Effector memory CD8-positive, alpha-beta T cell (primary cell): ENCODE measurements around the gene ARHGEF40.

ENCODE experiments used
- ATAC-seq: fragments of 150-1000 bp; cut with Tn5 transposase; replicated peaks from 2 replicates; pipeline ENCODE4 v1.10.0; 2021; ENCODE audit warnings: mild to moderate bottlenecking, moderate library complexity
- DNase-seq, 3 experiments: peaks; one replicate each; pipeline ENCODE4 v3.0.0; 2021
- H3K27ac Mint-ChIP-seq, 2 donors: one replicate each; pipeline ENCODE4 v1.8.0; 2022; ENCODE audit warnings: mild to moderate bottlenecking in 2 of 2, mixed read lengths in 2 of 2, moderate library complexity in 2 of 2
- H3K27me3 Mint-ChIP-seq, 2 donors: one replicate each; pipeline ENCODE4 v1.8.0; 2022; ENCODE audit warnings: mixed read lengths in 2 of 2
- H3K36me3 Mint-ChIP-seq: one replicate; pipeline ENCODE4 v1.8.0; 2022; ENCODE audit warnings: mild to moderate bottlenecking, moderate library complexity, mixed read lengths; ENCODE audit not compliant: insufficient read depth
- H3K4me1 Mint-ChIP-seq, 2 donors: one replicate each; pipeline ENCODE4 v1.8.0; 2022; ENCODE audit warnings: low read depth in 2 of 2, mixed read lengths in 2 of 2
- H3K4me3 Mint-ChIP-seq, 2 donors: one replicate each; pipeline ENCODE4 v1.8.0; 2022; ENCODE audit warnings: mild to moderate bottlenecking in 2 of 2, mixed read lengths in 2 of 2, moderate library complexity in 2 of 2
- H3K9me3 Mint-ChIP-seq, 2 donors: one replicate each; pipeline ENCODE4 v1.8.0; 2022; ENCODE audit warnings: mixed read lengths in 2 of 2

Gene ARHGEF40

GRCh38 chr14:21043387-21043973 is 26.6 kb upstream of the ARHGEF40 start:
- peaks cover 22 to 25% of the 10 kb centered on the region in 2 donors for H3K27me3 Mint-ChIP-seq
- DNase-seq (no peak), ATAC-seq (no peak)
- H3K27ac Mint-ChIP-seq: no peak overlapping the region
- no peaks in the 10 kb centered on the region for H3K36me3 Mint-ChIP-seq
- no peak overlapping the region for H3K4me3 Mint-ChIP-seq
- H3K9me3 Mint-ChIP-seq: no peaks in the 10 kb centered on the region
- H3K4me1 Mint-ChIP-seq: peaks cover 0 to 8% of the 10 kb centered on the region in 2 donors

- Mint-ChIP-seq H3K4me3 (no peak overlapping the region), H3K9me3 (no peaks in the 10 kb centered on the region), H3K27ac (peak overlapping the region in 1 of 2 donors; percentile 1), H3K4me1 (peaks cover 0 to 8% of the 10 kb centered on the region in 2 donors), H3K36me3 (no peaks in the 10 kb centered on the region), H3K27me3 (peaks cover 25 to 28% of the 10 kb centered on the region in 2 donors)
- DNase-seq (no peak), ATAC-seq (peak; percentile 64)
Observed at GRCh38 chr14:21043974-21044618, 26.0 kb upstream of the ARHGEF40 start.

- H3K4me3 Mint-ChIP-seq: no peak overlapping the region
- peaks cover 0 to 8% of the 10 kb centered on the region in 2 donors for H3K4me1 Mint-ChIP-seq
- no peak for ATAC-seq
- peaks cover 32 to 50% of the 10 kb centered on the region in 2 donors for H3K27me3 Mint-ChIP-seq
- DNase-seq: no peak
- H3K36me3 Mint-ChIP-seq: no peaks in the 10 kb centered on the region
- no peaks in the 10 kb centered on the region for H3K9me3 Mint-ChIP-seq
- H3K27ac Mint-ChIP-seq: no peak overlapping the region
Observed at GRCh38 chr14:21047378-21047781, 22.7 kb upstream of the ARHGEF40 start.

GRCh38 chr14:21048638-21049037 is 21.5 kb upstream of the ARHGEF40 start:
- Mint-ChIP-seq H3K4me1 (peaks cover 0 to 6% of the 10 kb centered on the region in 2 donors), H3K9me3 (no peaks in the 10 kb centered on the region), H3K27me3 (peaks cover 31 to 46% of the 10 kb centered on the region in 2 donors), H3K4me3 (no peak overlapping the region), H3K36me3 (no peaks in the 10 kb centered on the region), H3K27ac (no peak overlapping the region)
- DNase-seq (no peak), ATAC-seq (no peak)

GRCh38 chr14:21049271-21049673 is 20.8 kb upstream of the ARHGEF40 start:
- peaks cover 0 to 4% of the 10 kb centered on the region in 2 donors for H3K4me1 Mint-ChIP-seq
- no peak overlapping the region for H3K4me3 Mint-ChIP-seq
- H3K36me3 Mint-ChIP-seq: no peaks in the 10 kb centered on the region
- H3K27me3 Mint-ChIP-seq: peaks cover 36 to 45% of the 10 kb centered on the region in 2 donors
- no peak overlapping the region for H3K27ac Mint-ChIP-seq
- DNase-seq: no peak
- no peaks in the 10 kb centered on the region for H3K9me3 Mint-ChIP-seq
- ATAC-seq: no peak

- H3K27ac Mint-ChIP-seq: no peak overlapping the region
- no peak for DNase-seq
- H3K36me3 Mint-ChIP-seq: no peaks in the 10 kb centered on the region
- no peak for ATAC-seq
- no peaks in the 10 kb centered on the region for H3K9me3 Mint-ChIP-seq
- no peaks in the 10 kb centered on the region for H3K4me1 Mint-ChIP-seq
- no peak overlapping the region for H3K4me3 Mint-ChIP-seq
- H3K27me3 Mint-ChIP-seq: peaks cover 24 to 45% of the 10 kb centered on the region in 2 donors
Observed at GRCh38 chr14:21050597-21050996, 19.5 kb upstream of the ARHGEF40 start.

GRCh38 chr14:21053184-21054122 is 16.7 kb upstream of the ARHGEF40 start:
- peaks cover 23 to 49% of the 10 kb centered on the region in 2 donors for H3K27me3 Mint-ChIP-seq
- no peak for DNase-seq
- no peaks in the 10 kb centered on the region for H3K36me3 Mint-ChIP-seq
- H3K4me1 Mint-ChIP-seq: no peaks in the 10 kb centered on the region
- H3K4me3 Mint-ChIP-seq: no peak overlapping the region
- no peaks in the 10 kb centered on the region for H3K9me3 Mint-ChIP-seq
- H3K27ac Mint-ChIP-seq: peak overlapping the region in 1 of 2 donors; percentile 12
- ATAC-seq: no peak

- Mint-ChIP-seq H3K4me3 (no peak overlapping the region), H3K9me3 (no peaks in the 10 kb centered on the region), H3K4me1 (no peaks in the 10 kb centered on the region), H3K27me3 (peaks cover 21 to 47% of the 10 kb centered on the region in 2 donors), H3K27ac (peak overlapping the region in 1 of 2 donors; percentile 12), H3K36me3 (no peaks in the 10 kb centered on the region)
- DNase-seq (no peak), ATAC-seq (no peak)
Observed at GRCh38 chr14:21054123-21054767, 15.9 kb upstream of the ARHGEF40 start.

GRCh38 chr14:21054768-21055145 is 15.3 kb upstream of the ARHGEF40 start:
- no peak for DNase-seq
- H3K4me3 Mint-ChIP-seq: no peak overlapping the region
- no peak overlapping the region for H3K27ac Mint-ChIP-seq
- H3K4me1 Mint-ChIP-seq: no peaks in the 10 kb centered on the region
- H3K36me3 Mint-ChIP-seq: no peaks in the 10 kb centered on the region
- ATAC-seq: no peak
- peaks cover 22 to 47% of the 10 kb centered on the region in 2 donors for H3K27me3 Mint-ChIP-seq
- H3K9me3 Mint-ChIP-seq: no peaks in the 10 kb centered on the region

- DNase-seq (no peak), ATAC-seq (no peak)
- no peaks in the 10 kb centered on the region for H3K36me3 Mint-ChIP-seq
- no peaks in the 10 kb centered on the region for H3K9me3 Mint-ChIP-seq
- H3K27ac Mint-ChIP-seq: no peak overlapping the region
- no peaks in the 10 kb centered on the region for H3K4me1 Mint-ChIP-seq
- no peak overlapping the region for H3K4me3 Mint-ChIP-seq
- H3K27me3 Mint-ChIP-seq: peaks cover 30 to 47% of the 10 kb centered on the region in 2 donors
Observed at GRCh38 chr14:21055432-21056117, 14.5 kb upstream of the ARHGEF40 start.

GRCh38 chr14:21056520-21057163 is 13.5 kb upstream of the ARHGEF40 start:
- Mint-ChIP-seq H3K4me1 (no peaks in the 10 kb centered on the region), H3K36me3 (no peaks in the 10 kb centered on the region), H3K4me3 (no peak overlapping the region), H3K9me3 (no peaks in the 10 kb centered on the region), H3K27me3 (peaks cover 33 to 48% of the 10 kb centered on the region in 2 donors), H3K27ac (no peak overlapping the region)
- DNase-seq: no peak
- ATAC-seq: no peak

- Mint-ChIP-seq H3K27ac (no peak within 1 kb of the TSS), H3K4me1 (no peaks in the 10 kb centered on the region), H3K9me3 (no peaks in the 10 kb centered on the region), H3K4me3 (no peak within 1 kb of the TSS), H3K27me3 (peaks cover 36 to 47% of the 10 kb centered on the region in 2 donors), H3K36me3 (no peaks in the 10 kb centered on the region)
- no peak for DNase-seq
- ATAC-seq: no peak
Observed at GRCh38 chr14:21057803-21058675, 12.1 kb upstream of the ARHGEF40 start, which contains the start of gene RNASE8. Gene RNASE8 (plus strand): TSS chr14:21057822. CDS start chr14:21057893, 71 bp downstream.
